ENCODE measurements around the gene RNPEP.

RNPEP gene

GRCh38 chr1:202012544-202013478, 30.4 kb downstream of the RNPEP start:
- H3K79me2 ChIP-seq (ENCODE audit: insufficient read depth, low read length) = no peaks in the 10 kb centered on the region
- H3K36me3 ChIP-seq (ENCODE audit: insufficient read depth, low read length) = no peaks in the 10 kb centered on the region
- no peak overlapping the region for H2AFZ ChIP-seq (ENCODE audit: low read length)
- no peak overlapping the region for H3K9ac ChIP-seq (ENCODE audit: low read length)
- H3K4me3 ChIP-seq (ENCODE audit: low read depth, low read length, poor library complexity, severe bottlenecking) = no peak overlapping the region
- H3K4me2 ChIP-seq (ENCODE audit: low read length) = no peak overlapping the region
- no peaks in the 10 kb centered on the region for H3F3A ChIP-seq (ENCODE audit: insufficient read depth, low read length)
- TF ChIP-seq EZH2 (IDR thresholded peaks at IDR 0.05; ENCODE audit: borderline replicate concordance, low read length) (no peak), CTCF (IDR thresholded peaks at IDR 0.05; ENCODE audit: low read length) (no peak)
- H3K4me1 ChIP-seq (ENCODE audit: insufficient read depth, low read length, severe bottlenecking) = peaks cover 11% of the 10 kb centered on the region
- no peaks in the 10 kb centered on the region for H4K20me1 ChIP-seq (ENCODE audit: insufficient read depth, low read length)
- H3K27ac ChIP-seq (ENCODE audit: low read depth, low read length, poor library complexity, severe bottlenecking) = no peak overlapping the region
- H3K9me3 ChIP-seq (ENCODE audit: low read length) = no peaks in the 10 kb centered on the region
- 0 out of 2 replicates have a peak, but pooled peaks cover 3% of the 10 kb centered on the region for H3K27me3 ChIP-seq (ENCODE audit: insufficient read depth, low read length)
- H3K9me2 ChIP-seq (ENCODE audit: low read depth, low read length) = no peaks in the 10 kb centered on the region

- H3K27me3 ChIP-seq (ENCODE audit: insufficient read depth, low read length) = 0 out of 2 replicates have a peak, but pooled peaks cover 3% of the 10 kb centered on the region
- H3K4me2 ChIP-seq (ENCODE audit: low read length) = no peak overlapping the region
- H3K9ac ChIP-seq (ENCODE audit: low read length) = no peak overlapping the region
- H3K9me2 ChIP-seq (ENCODE audit: low read depth, low read length) = no peaks in the 10 kb centered on the region
- H2AFZ ChIP-seq (ENCODE audit: low read length) = no peak overlapping the region
- no peak overlapping the region for H3K4me3 ChIP-seq (ENCODE audit: low read depth, low read length, poor library complexity, severe bottlenecking)
- H3F3A ChIP-seq (ENCODE audit: insufficient read depth, low read length) = no peaks in the 10 kb centered on the region
- H3K27ac ChIP-seq (ENCODE audit: low read depth, low read length, poor library complexity, severe bottlenecking) = no peak overlapping the region
- H3K36me3 ChIP-seq (ENCODE audit: insufficient read depth, low read length) = no peaks in the 10 kb centered on the region
- H3K4me1 ChIP-seq (ENCODE audit: insufficient read depth, low read length, severe bottlenecking) = peaks cover 11% of the 10 kb centered on the region
- H4K20me1 ChIP-seq (ENCODE audit: insufficient read depth, low read length) = no peaks in the 10 kb centered on the region
- TF ChIP-seq EZH2 (IDR thresholded peaks at IDR 0.05; ENCODE audit: borderline replicate concordance, low read length) = no peak
- no peak for TF ChIP-seq CTCF (IDR thresholded peaks at IDR 0.05; ENCODE audit: low read length)
- H3K9me3 ChIP-seq (ENCODE audit: low read length) = no peaks in the 10 kb centered on the region
- H3K79me2 ChIP-seq (ENCODE audit: insufficient read depth, low read length) = no peaks in the 10 kb centered on the region
Observed at GRCh38 chr1:202013603-202014002, 31.2 kb downstream of the RNPEP start.

GRCh38 chr1:202014060-202014459, 31.6 kb downstream of the RNPEP start:
- no peaks in the 10 kb centered on the region for H3K79me2 ChIP-seq (ENCODE audit: insufficient read depth, low read length)
- no peak overlapping the region for H2AFZ ChIP-seq (ENCODE audit: low read length)
- no peak overlapping the region for H3K9ac ChIP-seq (ENCODE audit: low read length)
- peaks cover 11% of the 10 kb centered on the region for H3K4me1 ChIP-seq (ENCODE audit: insufficient read depth, low read length, severe bottlenecking)
- H3K4me2 ChIP-seq (ENCODE audit: low read length) = no peak overlapping the region
- H4K20me1 ChIP-seq (ENCODE audit: insufficient read depth, low read length) = no peaks in the 10 kb centered on the region
- H3K27me3 ChIP-seq (ENCODE audit: insufficient read depth, low read length) = 0 out of 2 replicates have a peak, but pooled peaks cover 3% of the 10 kb centered on the region
- H3F3A ChIP-seq (ENCODE audit: insufficient read depth, low read length) = no peaks in the 10 kb centered on the region
- no peaks in the 10 kb centered on the region for H3K36me3 ChIP-seq (ENCODE audit: insufficient read depth, low read length)
- H3K27ac ChIP-seq (ENCODE audit: low read depth, low read length, poor library complexity, severe bottlenecking) = no peak overlapping the region
- H3K9me2 ChIP-seq (ENCODE audit: low read depth, low read length) = no peaks in the 10 kb centered on the region
- TF ChIP-seq CTCF (IDR thresholded peaks at IDR 0.05; ENCODE audit: low read length) (no peak), EZH2 (IDR thresholded peaks at IDR 0.05; ENCODE audit: borderline replicate concordance, low read length) (no peak)
- H3K9me3 ChIP-seq (ENCODE audit: low read length) = no peaks in the 10 kb centered on the region
- no peak overlapping the region for H3K4me3 ChIP-seq (ENCODE audit: low read depth, low read length, poor library complexity, severe bottlenecking)
